Keratinocyte (primary cell): ENCODE results near the gene PLXND1.

Experiments used
- EZH2 ChIP-seq: IDR thresholded peaks from one replicate; pipeline ENCODE4 v1.6.1; 2012; ENCODE audit warnings: inconsistent platforms, mild to moderate bottlenecking, low read length, moderate library complexity
- TF ChIP-seq, protein P1 (sequence below), 3 experiments: IDR thresholded peaks in 1 of 3; conservative IDR thresholded peaks in 1 of 3; optimal IDR thresholded peaks in 1 of 3; 2 replicates in 2 of 3; 3 replicates in 1 of 3; pipeline versions ENCODE3 to v1.5.1; 2011; ENCODE audit warnings: low read length in 3 of 3, mild to moderate bottlenecking in 3 of 3, moderate library complexity in 2 of 3, control low read depth in 1 of 3, inconsistent platforms in 1 of 3; ENCODE audit not compliant: insufficient read depth in 2 of 3; ENCODE audit errors: extremely low read depth in 1 of 3

DNA sequence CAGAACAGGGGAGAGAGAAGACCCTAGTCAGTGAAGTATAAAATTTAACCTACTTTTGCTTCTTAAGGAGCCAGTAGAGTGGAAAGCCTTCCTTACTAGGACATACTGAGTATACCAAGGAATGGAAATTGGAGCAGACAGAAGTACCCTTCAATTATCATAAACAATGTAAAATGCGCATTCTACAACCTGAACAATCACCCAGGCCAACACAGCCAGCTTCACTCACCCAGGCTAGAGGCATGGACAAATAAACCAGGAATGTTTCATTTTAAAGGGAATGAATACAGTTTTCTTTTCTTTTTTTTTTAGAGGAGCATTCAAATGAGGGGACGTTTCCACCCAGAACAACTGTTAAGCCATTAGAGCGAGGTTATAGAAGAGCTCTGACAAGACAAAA lies 41.9 kb upstream of the PLXND1 start:
- no peak for TF ChIP-seq EZH2
- TF ChIP-seq, protein P1, sequence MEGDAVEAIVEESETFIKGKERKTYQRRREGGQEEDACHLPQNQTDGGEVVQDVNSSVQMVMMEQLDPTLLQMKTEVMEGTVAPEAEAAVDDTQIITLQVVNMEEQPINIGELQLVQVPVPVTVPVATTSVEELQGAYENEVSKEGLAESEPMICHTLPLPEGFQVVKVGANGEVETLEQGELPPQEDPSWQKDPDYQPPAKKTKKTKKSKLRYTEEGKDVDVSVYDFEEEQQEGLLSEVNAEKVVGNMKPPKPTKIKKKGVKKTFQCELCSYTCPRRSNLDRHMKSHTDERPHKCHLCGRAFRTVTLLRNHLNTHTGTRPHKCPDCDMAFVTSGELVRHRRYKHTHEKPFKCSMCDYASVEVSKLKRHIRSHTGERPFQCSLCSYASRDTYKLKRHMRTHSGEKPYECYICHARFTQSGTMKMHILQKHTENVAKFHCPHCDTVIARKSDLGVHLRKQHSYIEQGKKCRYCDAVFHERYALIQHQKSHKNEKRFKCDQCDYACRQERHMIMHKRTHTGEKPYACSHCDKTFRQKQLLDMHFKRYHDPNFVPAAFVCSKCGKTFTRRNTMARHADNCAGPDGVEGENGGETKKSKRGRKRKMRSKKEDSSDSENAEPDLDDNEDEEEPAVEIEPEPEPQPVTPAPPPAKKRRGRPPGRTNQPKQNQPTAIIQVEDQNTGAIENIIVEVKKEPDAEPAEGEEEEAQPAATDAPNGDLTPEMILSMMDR (optimal IDR thresholded peaks at IDR 0.05 in 1 of 3, IDR thresholded peaks at IDR 0.05 in 1 of 3, conservative IDR thresholded peaks at IDR 0.05 in 1 of 3; ENCODE audit: extremely low read depth in 1 of 3, insufficient read depth in 2 of 3, low read length in 3 of 3): no peak
